ENCODE results near the gene UBL7.

UBL7 gene

GRCh38 chr15:74438206-74438605 is 22.8 kb downstream of the UBL7 start:
- no peak for DNase-seq

GRCh38 chr15:74434263-74435136 is 26.5 kb downstream of the UBL7 start:
- no peak for DNase-seq

- no peak for DNase-seq
Measured at GRCh38 chr15:74433592-74434262, 27.2 kb downstream of the UBL7 start, which contains the start of gene SEMA7A. SEMA7A (minus strand) TSS chr15:74433958; CDS start chr15:74433918, 40 bp downstream.

GRCh38 chr15:74432968-74433591 is 27.9 kb downstream of the UBL7 start:
- no peak for DNase-seq

GRCh38 chr15:74432271-74432967 is 28.5 kb downstream of the UBL7 start:
- no peak for DNase-seq

- DNase-seq, result no peak
Measured at GRCh38 chr15:74431645-74432044, 29.3 kb downstream of the UBL7 start.

GRCh38 chr15:74431116-74431515 is 29.8 kb downstream of the UBL7 start:
- DNase-seq, result no peak

- no peak for DNase-seq
Measured at GRCh38 chr15:74430510-74430951, 30.4 kb downstream of the UBL7 start.

- DNase-seq, result no peak
Measured at GRCh38 chr15:74429781-74430400, 31.1 kb downstream of the UBL7 start.

- no peak for DNase-seq
Measured at GRCh38 chr15:74428970-74429780, 31.8 kb downstream of the UBL7 start.

- DNase-seq, result no peak
Measured at GRCh38 chr15:74428442-74428787, 32.5 kb downstream of the UBL7 start.

- DNase-seq, result no peak
Measured at GRCh38 chr15:74427607-74428441, 33.1 kb downstream of the UBL7 start.

- no peak for DNase-seq
Measured at GRCh38 chr15:74426404-74427281, 34.3 kb downstream of the UBL7 start.

GRCh38 chr15:74425630-74426029 is 35.3 kb downstream of the UBL7 start:
- no peak for DNase-seq

GRCh38 chr15:74424901-74425528 is 35.9 kb downstream of the UBL7 start:
- DNase-seq, result no peak

- no peak for DNase-seq
Measured at GRCh38 chr15:74423431-74424257, 37.3 kb downstream of the UBL7 start.

GRCh38 chr15:74422652-74423430 is 38.1 kb downstream of the UBL7 start:
- DNase-seq, result no peak

Data from NCI-H1436 treated with DMSO at 0.1 percent for 48 hours (cell line).